WTC11 (cell line): ENCODE data around the gene GSK3B. TPM values are rescaled to one million over a fixed set of nuclear protein-coding genes. Genes with fewer than 3 reads are reported as not detected.

Experiments
- ATAC-seq: fragments of 200-7000 bp; cut with Tn5 transposase; 2 replicates; pipeline ENCODE4 v1.10.0; 2021; ENCODE audit warnings: mild to moderate bottlenecking, moderate library complexity
- CTCF ChIA-PET: fragments of 300-600 bp; sonication (Branson Sonifier 250); formaldehyde crosslinking; loops from one replicate; lab custom pipeline; 2021; ENCODE audit warnings: antibody characterized with exemption; lab: Charles Lee
- POLR2A ChIA-PET: fragments of 350-600 bp; sonication (Branson Sonifier 250); formaldehyde crosslinking; loops from one replicate; lab custom pipeline; 2021; ENCODE audit warnings: antibody characterized with exemption; lab: Charles Lee
- DNase-seq: peaks from one replicate; pipeline ENCODE4 v3.0.0; 2021; ENCODE audit warnings: low spot score
- H3K27ac Mint-ChIP-seq: 2 replicates; pipeline ENCODE4 v1.8.0; 2021; ENCODE audit warnings: mixed read lengths
- H3K27me3 Mint-ChIP-seq: 2 replicates; pipeline ENCODE4 v1.8.0; 2021; ENCODE audit warnings: low read depth, mild to moderate bottlenecking, moderate library complexity, mixed read lengths
- H3K36me3 Mint-ChIP-seq: 2 replicates; pipeline ENCODE4 v1.8.0; 2021; ENCODE audit warnings: mixed read lengths
- H3K4me1 Mint-ChIP-seq: 2 replicates; pipeline ENCODE4 v1.8.0; 2022; ENCODE audit warnings: mixed read lengths
- H3K4me3 Mint-ChIP-seq: 2 replicates; pipeline ENCODE4 v1.8.0; 2021; ENCODE audit warnings: mild to moderate bottlenecking, moderate library complexity, mixed read lengths
- H3K9me3 Mint-ChIP-seq: 2 replicates; pipeline ENCODE4 v1.8.0; 2021; ENCODE audit warnings: mixed read lengths
- EMX1 ChIP-seq: fragments of 250-450 bp; sonication (Bioruptor Pico); IDR thresholded peaks from 2 replicates; pipeline ENCODE4 v1.8.0; 2021; ENCODE audit warnings: mild to moderate bottlenecking
- ETV6 ChIP-seq: sonication (generic); formaldehyde crosslinking; IDR thresholded peaks from 2 replicates; pipeline ENCODE4 v1.8.1; 2022; ENCODE audit warnings: mild to moderate bottlenecking, missing genetic modification reagents
- FOXJ3 ChIP-seq: sonication (generic); formaldehyde crosslinking; IDR thresholded peaks from 2 replicates; pipeline ENCODE4 v1.9.0; 2021; ENCODE audit warnings: missing genetic modification reagents, mild to moderate bottlenecking, borderline replicate concordance
- GRHL2 ChIP-seq: fragments of 250-450 bp; sonication (Bioruptor Pico); IDR thresholded peaks from 2 replicates; pipeline ENCODE4 v1.8.0; 2022; ENCODE audit warnings: mild to moderate bottlenecking, moderate library complexity; ENCODE audit not compliant: insufficient replicate concordance, severe bottlenecking
- JAZF1 ChIP-seq: fragments of 250-450 bp; sonication (Bioruptor Pico); IDR thresholded peaks from 2 replicates; pipeline ENCODE4 v1.9.0; 2021; ENCODE audit warnings: moderate library complexity, mild to moderate bottlenecking, inconsistent platforms
- KAT7 ChIP-seq: sonication (generic); formaldehyde crosslinking; IDR thresholded peaks from 2 replicates; pipeline ENCODE4 v1.8.1; 2023; ENCODE audit warnings: missing genetic modification reagents, mild to moderate bottlenecking, borderline replicate concordance
- NFYB ChIP-seq: sonication (generic); formaldehyde crosslinking; conservative IDR thresholded peaks from 2 replicates; pipeline ENCODE4 v1.8.0; 2022; ENCODE audit warnings: low read depth, missing genetic modification reagents
- NR3C1 ChIP-seq: sonication (generic); formaldehyde crosslinking; conservative IDR thresholded peaks from 2 replicates; pipeline ENCODE4 v1.8.1; 2023; ENCODE audit warnings: low read depth, mild to moderate bottlenecking, missing genetic modification reagents
- PRRX2 ChIP-seq: fragments of 250-450 bp; sonication (Bioruptor Pico); IDR thresholded peaks from 2 replicates; pipeline ENCODE4 v1.8.0; 2021; ENCODE audit warnings: mild to moderate bottlenecking
- RORB ChIP-seq: fragments of 250-450 bp; sonication (Bioruptor Pico); IDR thresholded peaks from 2 replicates; pipeline ENCODE4 v1.9.0; 2021; ENCODE audit warnings: mild to moderate bottlenecking
- TEAD1 ChIP-seq: sonication (generic); formaldehyde crosslinking; IDR thresholded peaks from 2 replicates; pipeline ENCODE4 v1.8.0; 2022; ENCODE audit warnings: mild to moderate bottlenecking, missing genetic modification reagents
- ZBTB21 ChIP-seq: sonication (generic); formaldehyde crosslinking; IDR thresholded peaks from 2 replicates; pipeline ENCODE4 v1.8.1; 2023; ENCODE audit warnings: mild to moderate bottlenecking, missing genetic modification reagents, borderline replicate concordance
- total RNA-seq: library from RNA; stranded (reverse); gene quantifications from 3 replicates; pipeline ENCODE4 v1.2.3, GENCODE V29; 2021
- TF ChIP-seq, protein P1 (sequence below): fragments of 250-450 bp; sonication (Bioruptor Pico); IDR thresholded peaks from 2 replicates; pipeline ENCODE4 v1.9.0; 2021; ENCODE audit warnings: mild to moderate bottlenecking
- TF ChIP-seq, protein P2 (sequence below): sonication (generic); formaldehyde crosslinking; IDR thresholded peaks from 2 replicates; pipeline ENCODE4 v1.8.1; 2022; ENCODE audit warnings: low read depth, mild to moderate bottlenecking, moderate library complexity, missing genetic modification reagents, borderline replicate concordance
- TF ChIP-seq, protein P3 (sequence below): sonication (generic); formaldehyde crosslinking; IDR thresholded peaks from 2 replicates; pipeline ENCODE4 v1.8.0; 2023; ENCODE audit warnings: missing genetic modification reagents, mild to moderate bottlenecking, borderline replicate concordance
- TF ChIP-seq, protein P4 (sequence below): sonication (generic); formaldehyde crosslinking; IDR thresholded peaks from 2 replicates; pipeline ENCODE4 v1.8.0; 2022; ENCODE audit warnings: missing genetic modification reagents
- TF ChIP-seq, protein P5 (sequence below): sonication (generic); formaldehyde crosslinking; IDR thresholded peaks from 2 replicates; pipeline ENCODE4 v1.8.0; 2022; ENCODE audit warnings: mild to moderate bottlenecking, missing genetic modification reagents
- TF ChIP-seq, protein P6 (sequence below): sonication (generic); formaldehyde crosslinking; conservative IDR thresholded peaks from 2 replicates; pipeline ENCODE4 v1.8.1; 2022; ENCODE audit warnings: mild to moderate bottlenecking, missing genetic modification reagents
- TF ChIP-seq, protein P7 (sequence below): fragments of 200-600 bp; IDR thresholded peaks from 2 replicates; pipeline ENCODE4 v1.8.0; 2022; ENCODE audit warnings: antibody characterized with exemption

GSK3B gene
- total RNA-seq, 1 experiment from 2014 or later: 48.9 TPM

DNA sequence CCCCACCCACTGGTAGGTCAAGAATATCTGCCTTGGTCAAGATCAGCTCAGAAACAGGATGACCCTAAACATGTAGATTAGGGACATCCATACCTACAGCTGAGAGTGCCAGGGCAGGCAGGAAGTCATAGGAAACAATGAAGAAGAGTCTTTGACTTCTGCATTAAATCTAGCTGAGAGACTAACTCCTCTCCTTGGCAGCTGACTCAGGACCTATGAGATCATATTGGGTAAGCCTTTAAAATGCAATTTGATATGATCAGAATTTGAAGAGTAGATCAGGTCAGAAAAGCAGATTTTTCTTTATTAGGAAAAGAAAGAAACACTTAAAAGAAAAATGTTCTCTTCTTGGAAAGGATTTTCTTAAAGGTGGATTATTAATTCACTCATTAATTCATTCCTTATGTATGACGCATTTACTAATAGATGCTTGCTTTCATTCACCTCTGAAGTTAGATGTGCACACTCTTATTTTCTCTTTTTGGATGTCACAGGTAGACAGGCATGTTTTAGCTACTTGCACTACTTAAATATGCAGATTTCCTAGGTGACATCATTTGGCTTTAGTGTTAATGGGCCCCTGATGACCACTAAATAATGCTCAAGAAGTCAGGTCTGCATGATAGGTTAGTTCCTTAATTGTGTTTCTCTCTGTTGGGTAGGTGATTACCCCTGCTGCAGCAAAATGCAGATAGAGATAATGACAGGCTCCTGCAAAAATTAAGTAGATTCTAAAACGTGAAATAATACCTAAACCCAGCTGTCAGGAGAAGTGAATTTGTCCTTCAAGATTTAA is 35.7 kb upstream of the GSK3B start:
- H3K4me3 Mint-ChIP-seq: no peak overlapping the region
- ATAC-seq: peak; percentile 26; the same call in 1 of the 2 replicates
- H3K9me3 Mint-ChIP-seq: no peaks in the 10 kb centered on the region
- peaks cover 12% of the 10 kb centered on the region for H3K4me1 Mint-ChIP-seq
- H3K36me3 Mint-ChIP-seq: no peaks in the 10 kb centered on the region
- H3K27ac Mint-ChIP-seq: no peak overlapping the region
- ChIA-PET POLR2A (no interaction called here), CTCF (no interaction called here)
- TF ChIP-seq RORB (CRISPR knock-in tag) (no peak), EMX1 (CRISPR knock-in tag) (no peak), JAZF1 (no peak), NR3C1 (CRISPR knock-in tag) (no peak), ZBTB21 (CRISPR knock-in tag) (no peak), KAT7 (CRISPR knock-in tag) (no peak), NFYB (CRISPR knock-in tag) (no peak), TEAD1 (CRISPR knock-in tag) (no peak), PRRX2 (CRISPR knock-in tag) (no peak), FOXJ3 (CRISPR knock-in tag) (no peak), GRHL2 (no peak), ETV6 (CRISPR knock-in tag) (no peak)
- TF ChIP-seq, protein P1, sequence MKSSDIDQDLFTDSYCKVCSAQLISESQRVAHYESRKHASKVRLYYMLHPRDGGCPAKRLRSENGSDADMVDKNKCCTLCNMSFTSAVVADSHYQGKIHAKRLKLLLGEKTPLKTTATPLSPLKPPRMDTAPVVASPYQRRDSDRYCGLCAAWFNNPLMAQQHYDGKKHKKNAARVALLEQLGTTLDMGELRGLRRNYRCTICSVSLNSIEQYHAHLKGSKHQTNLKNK (CRISPR knock-in tag): no peak
- TF ChIP-seq, protein P2, sequence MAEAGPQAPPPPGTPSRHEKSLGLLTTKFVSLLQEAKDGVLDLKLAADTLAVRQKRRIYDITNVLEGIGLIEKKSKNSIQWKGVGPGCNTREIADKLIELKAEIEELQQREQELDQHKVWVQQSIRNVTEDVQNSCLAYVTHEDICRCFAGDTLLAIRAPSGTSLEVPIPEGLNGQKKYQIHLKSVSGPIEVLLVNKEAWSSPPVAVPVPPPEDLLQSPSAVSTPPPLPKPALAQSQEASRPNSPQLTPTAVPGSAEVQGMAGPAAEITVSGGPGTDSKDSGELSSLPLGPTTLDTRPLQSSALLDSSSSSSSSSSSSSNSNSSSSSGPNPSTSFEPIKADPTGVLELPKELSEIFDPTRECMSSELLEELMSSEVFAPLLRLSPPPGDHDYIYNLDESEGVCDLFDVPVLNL (CRISPR knock-in tag): no peak
- TF ChIP-seq, protein P3, sequence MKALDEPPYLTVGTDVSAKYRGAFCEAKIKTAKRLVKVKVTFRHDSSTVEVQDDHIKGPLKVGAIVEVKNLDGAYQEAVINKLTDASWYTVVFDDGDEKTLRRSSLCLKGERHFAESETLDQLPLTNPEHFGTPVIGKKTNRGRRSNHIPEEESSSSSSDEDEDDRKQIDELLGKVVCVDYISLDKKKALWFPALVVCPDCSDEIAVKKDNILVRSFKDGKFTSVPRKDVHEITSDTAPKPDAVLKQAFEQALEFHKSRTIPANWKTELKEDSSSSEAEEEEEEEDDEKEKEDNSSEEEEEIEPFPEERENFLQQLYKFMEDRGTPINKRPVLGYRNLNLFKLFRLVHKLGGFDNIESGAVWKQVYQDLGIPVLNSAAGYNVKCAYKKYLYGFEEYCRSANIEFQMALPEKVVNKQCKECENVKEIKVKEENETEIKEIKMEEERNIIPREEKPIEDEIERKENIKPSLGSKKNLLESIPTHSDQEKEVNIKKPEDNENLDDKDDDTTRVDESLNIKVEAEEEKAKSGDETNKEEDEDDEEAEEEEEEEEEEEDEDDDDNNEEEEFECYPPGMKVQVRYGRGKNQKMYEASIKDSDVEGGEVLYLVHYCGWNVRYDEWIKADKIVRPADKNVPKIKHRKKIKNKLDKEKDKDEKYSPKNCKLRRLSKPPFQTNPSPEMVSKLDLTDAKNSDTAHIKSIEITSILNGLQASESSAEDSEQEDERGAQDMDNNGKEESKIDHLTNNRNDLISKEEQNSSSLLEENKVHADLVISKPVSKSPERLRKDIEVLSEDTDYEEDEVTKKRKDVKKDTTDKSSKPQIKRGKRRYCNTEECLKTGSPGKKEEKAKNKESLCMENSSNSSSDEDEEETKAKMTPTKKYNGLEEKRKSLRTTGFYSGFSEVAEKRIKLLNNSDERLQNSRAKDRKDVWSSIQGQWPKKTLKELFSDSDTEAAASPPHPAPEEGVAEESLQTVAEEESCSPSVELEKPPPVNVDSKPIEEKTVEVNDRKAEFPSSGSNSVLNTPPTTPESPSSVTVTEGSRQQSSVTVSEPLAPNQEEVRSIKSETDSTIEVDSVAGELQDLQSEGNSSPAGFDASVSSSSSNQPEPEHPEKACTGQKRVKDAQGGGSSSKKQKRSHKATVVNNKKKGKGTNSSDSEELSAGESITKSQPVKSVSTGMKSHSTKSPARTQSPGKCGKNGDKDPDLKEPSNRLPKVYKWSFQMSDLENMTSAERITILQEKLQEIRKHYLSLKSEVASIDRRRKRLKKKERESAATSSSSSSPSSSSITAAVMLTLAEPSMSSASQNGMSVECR (CRISPR knock-in tag): no peak
- TF ChIP-seq, protein P4, sequence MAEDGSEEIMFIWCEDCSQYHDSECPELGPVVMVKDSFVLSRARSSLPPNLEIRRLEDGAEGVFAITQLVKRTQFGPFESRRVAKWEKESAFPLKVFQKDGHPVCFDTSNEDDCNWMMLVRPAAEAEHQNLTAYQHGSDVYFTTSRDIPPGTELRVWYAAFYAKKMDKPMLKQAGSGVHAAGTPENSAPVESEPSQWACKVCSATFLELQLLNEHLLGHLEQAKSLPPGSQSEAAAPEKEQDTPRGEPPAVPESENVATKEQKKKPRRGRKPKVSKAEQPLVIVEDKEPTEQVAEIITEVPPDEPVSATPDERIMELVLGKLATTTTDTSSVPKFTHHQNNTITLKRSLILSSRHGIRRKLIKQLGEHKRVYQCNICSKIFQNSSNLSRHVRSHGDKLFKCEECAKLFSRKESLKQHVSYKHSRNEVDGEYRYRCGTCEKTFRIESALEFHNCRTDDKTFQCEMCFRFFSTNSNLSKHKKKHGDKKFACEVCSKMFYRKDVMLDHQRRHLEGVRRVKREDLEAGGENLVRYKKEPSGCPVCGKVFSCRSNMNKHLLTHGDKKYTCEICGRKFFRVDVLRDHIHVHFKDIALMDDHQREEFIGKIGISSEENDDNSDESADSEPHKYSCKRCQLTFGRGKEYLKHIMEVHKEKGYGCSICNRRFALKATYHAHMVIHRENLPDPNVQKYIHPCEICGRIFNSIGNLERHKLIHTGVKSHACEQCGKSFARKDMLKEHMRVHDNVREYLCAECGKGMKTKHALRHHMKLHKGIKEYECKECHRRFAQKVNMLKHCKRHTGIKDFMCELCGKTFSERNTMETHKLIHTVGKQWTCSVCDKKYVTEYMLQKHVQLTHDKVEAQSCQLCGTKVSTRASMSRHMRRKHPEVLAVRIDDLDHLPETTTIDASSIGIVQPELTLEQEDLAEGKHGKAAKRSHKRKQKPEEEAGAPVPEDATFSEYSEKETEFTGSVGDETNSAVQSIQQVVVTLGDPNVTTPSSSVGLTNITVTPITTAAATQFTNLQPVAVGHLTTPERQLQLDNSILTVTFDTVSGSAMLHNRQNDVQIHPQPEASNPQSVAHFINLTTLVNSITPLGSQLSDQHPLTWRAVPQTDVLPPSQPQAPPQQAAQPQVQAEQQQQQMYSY (CRISPR knock-in tag): no peak
- TF ChIP-seq, protein P5, sequence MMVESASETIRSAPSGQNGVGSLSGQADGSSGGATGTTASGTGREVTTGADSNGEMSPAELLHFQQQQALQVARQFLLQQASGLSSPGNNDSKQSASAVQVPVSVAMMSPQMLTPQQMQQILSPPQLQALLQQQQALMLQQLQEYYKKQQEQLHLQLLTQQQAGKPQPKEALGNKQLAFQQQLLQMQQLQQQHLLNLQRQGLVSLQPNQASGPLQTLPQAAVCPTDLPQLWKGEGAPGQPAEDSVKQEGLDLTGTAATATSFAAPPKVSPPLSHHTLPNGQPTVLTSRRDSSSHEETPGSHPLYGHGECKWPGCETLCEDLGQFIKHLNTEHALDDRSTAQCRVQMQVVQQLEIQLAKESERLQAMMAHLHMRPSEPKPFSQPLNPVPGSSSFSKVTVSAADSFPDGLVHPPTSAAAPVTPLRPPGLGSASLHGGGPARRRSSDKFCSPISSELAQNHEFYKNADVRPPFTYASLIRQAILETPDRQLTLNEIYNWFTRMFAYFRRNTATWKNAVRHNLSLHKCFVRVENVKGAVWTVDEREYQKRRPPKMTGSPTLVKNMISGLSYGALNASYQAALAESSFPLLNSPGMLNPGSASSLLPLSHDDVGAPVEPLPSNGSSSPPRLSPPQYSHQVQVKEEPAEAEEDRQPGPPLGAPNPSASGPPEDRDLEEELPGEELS (CRISPR knock-in tag): no peak
- TF ChIP-seq, protein P6, sequence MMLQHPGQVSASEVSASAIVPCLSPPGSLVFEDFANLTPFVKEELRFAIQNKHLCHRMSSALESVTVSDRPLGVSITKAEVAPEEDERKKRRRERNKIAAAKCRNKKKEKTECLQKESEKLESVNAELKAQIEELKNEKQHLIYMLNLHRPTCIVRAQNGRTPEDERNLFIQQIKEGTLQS: no peak
- TF ChIP-seq, protein P7, sequence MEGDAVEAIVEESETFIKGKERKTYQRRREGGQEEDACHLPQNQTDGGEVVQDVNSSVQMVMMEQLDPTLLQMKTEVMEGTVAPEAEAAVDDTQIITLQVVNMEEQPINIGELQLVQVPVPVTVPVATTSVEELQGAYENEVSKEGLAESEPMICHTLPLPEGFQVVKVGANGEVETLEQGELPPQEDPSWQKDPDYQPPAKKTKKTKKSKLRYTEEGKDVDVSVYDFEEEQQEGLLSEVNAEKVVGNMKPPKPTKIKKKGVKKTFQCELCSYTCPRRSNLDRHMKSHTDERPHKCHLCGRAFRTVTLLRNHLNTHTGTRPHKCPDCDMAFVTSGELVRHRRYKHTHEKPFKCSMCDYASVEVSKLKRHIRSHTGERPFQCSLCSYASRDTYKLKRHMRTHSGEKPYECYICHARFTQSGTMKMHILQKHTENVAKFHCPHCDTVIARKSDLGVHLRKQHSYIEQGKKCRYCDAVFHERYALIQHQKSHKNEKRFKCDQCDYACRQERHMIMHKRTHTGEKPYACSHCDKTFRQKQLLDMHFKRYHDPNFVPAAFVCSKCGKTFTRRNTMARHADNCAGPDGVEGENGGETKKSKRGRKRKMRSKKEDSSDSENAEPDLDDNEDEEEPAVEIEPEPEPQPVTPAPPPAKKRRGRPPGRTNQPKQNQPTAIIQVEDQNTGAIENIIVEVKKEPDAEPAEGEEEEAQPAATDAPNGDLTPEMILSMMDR: no peak
- no peaks in the 10 kb centered on the region for H3K27me3 Mint-ChIP-seq
- no peak for DNase-seq
